MG63 (cell line): ENCODE results near the gene USP47. TPM values are rescaled to one million over a fixed set of nuclear protein-coding genes. Genes with fewer than 3 reads are reported as not detected.
"Not testable (repeated sequence)": the region's sequence is repeated elsewhere in the genome, so short reads cannot be mapped to it uniquely, and the experiment has no call there.

Experiments
- DNase-seq: peaks from one replicate; pipeline ENCODE4 v3.0.0-alpha.2; 2020
- H3K27me3 ChIP-seq: fragments of 250-450 bp; sonication (Bioruptor Pico); 2 replicates; pipeline ENCODE4 v1.5.1; 2020; ENCODE audit warnings: mild to moderate bottlenecking, moderate library complexity
- H3K36me3 ChIP-seq: fragments of 250-450 bp; sonication (Bioruptor Pico); 2 replicates; pipeline ENCODE4 v1.5.1; 2020; ENCODE audit warnings: mild to moderate bottlenecking, moderate library complexity
- H3K4me3 ChIP-seq: fragments of 250-450 bp; sonication (Bioruptor Pico); 2 replicates; pipeline ENCODE4 v1.5.1; 2020; ENCODE audit warnings: mild to moderate bottlenecking, moderate library complexity
- H3K9me3 ChIP-seq: fragments of 250-450 bp; sonication (Bioruptor Pico); 2 replicates; pipeline ENCODE4 v1.5.1; 2020; ENCODE audit warnings: mild to moderate bottlenecking, moderate library complexity
- total RNA-seq: library from RNA; depleted of rRNA; stranded (reverse); fragments of >200 nt; shearing (Covaris generic); gene quantifications from 2 replicates; pipeline ENCODE4 v1.2.3, GENCODE V29; 2014; ENCODE audit warnings: low replicate concordance

The USP47 gene
- total RNA-seq, 1 experiment from 2014 or later = 9.9 TPM

DNA sequence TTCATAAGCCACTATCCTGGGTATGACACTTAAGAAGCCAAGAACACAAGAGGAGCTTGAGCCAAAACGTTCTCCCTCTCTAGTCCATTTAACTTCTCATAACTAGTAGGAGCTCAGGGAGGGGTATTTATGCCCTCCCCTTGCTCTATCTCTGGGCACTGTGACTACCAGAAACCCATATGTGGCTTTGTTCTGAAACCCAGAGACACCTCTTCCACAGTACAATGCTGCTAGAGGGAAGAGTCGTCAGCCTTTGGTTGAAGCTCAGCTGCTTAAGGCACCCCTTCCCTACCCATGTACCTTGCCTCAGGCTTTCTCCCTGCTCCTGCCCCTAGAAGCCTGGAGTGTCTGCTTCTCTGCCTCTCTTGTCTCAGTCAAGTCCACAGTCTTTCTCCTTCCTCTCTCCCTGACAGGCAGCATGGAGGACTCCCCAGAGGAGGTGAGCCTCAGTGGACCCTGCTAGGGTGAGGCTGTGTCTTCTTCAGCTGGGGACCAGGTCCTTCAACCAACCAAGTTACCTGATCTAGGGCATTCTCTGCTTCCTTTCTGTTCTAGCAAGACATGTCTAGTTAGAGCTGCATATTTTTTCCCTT, 23.1 kb upstream of the USP47 start:
- DNase-seq = no peak
- Histone ChIP-seq H3K4me3 (no peak overlapping the region), H3K9me3 (no peaks in the 10 kb centered on the region), H3K36me3 (no peaks in the 10 kb centered on the region), H3K27me3 (no peaks in the 10 kb centered on the region)

DNA sequence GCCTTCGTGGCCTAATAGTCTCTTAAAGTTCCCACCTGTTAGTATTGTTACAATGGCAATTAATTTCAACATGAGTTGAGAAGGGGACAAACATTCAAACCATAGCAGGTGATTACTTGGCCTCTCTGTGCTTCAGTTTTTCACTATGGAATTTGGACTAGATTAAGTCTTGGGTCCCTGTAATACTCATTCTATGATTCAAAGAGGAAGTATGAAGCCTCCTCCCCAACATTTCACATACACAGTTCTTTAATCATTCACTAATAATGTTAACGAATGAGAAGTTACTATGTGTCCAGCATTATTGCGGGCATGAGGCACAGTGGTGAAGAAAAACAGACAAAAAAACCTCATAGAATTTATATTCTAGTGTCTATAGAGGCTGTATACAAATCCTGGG, 19.9 kb upstream of the USP47 start:
- Histone ChIP-seq H3K4me3 (no peak overlapping the region), H3K36me3 (no peaks in the 10 kb centered on the region), H3K27me3 (no peaks in the 10 kb centered on the region), H3K9me3 (peaks cover 1% of the 10 kb centered on the region; the same call in 1 of the 2 replicates)
- no peak for DNase-seq

- H3K27me3 ChIP-seq = no peaks in the 10 kb centered on the region
These were observed 18.8 kb upstream of the USP47 start for GRCh38 chr11:11822946-11823345.

DNA sequence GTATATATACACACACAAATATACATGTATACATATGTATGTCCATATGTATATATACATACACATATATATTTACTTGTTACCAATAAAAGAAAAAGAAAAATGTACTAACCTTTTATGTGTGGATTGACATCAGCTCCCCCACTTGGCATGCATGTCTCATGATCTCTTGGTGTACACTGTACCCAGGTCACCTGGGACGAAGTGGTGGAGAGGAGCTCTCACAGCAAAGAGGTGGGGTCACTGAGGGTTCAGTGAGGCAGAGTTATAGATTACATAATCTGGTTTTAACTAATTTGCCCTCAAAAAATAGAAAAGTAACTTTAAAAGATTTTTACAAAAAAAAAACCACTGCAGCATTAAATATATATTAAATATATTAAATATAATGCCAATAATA, 15.5 kb upstream of the USP47 start:
- peaks cover 4% of the 10 kb centered on the region; the same call in 1 of the 2 replicates for H3K9me3 ChIP-seq
- no peak overlapping the region for H3K4me3 ChIP-seq
- no peaks in the 10 kb centered on the region for H3K36me3 ChIP-seq
- DNase-seq = no peak
- H3K27me3 ChIP-seq = no peaks in the 10 kb centered on the region

More at GRCh38 chr11:11822946-11823345, 18.8 kb upstream of the USP47 start:
- H3K9me3 ChIP-seq = peaks cover 1% of the 10 kb centered on the region; the same call in 1 of the 2 replicates
- H3K36me3 ChIP-seq = no peaks in the 10 kb centered on the region
- DNase-seq = no peak
- no peak overlapping the region for H3K4me3 ChIP-seq

- H3K36me3 ChIP-seq = no peaks in the 10 kb centered on the region
- H3K4me3 ChIP-seq = no peak overlapping the region
- H3K27me3 ChIP-seq = no peaks in the 10 kb centered on the region
- H3K9me3 ChIP-seq = peaks cover 4% of the 10 kb centered on the region; the same call in 1 of the 2 replicates
- DNase-seq = no peak
These were observed 14.5 kb upstream of the USP47 start for GRCh38 chr11:11827272-11827671.

GRCh38 chr11:11831406-11831805, 10.4 kb upstream of the USP47 start:
- H3K27me3 ChIP-seq, DNase-seq, H3K9me3 ChIP-seq, H3K36me3 ChIP-seq, H3K4me3 ChIP-seq: not testable (repeated sequence)

DNA sequence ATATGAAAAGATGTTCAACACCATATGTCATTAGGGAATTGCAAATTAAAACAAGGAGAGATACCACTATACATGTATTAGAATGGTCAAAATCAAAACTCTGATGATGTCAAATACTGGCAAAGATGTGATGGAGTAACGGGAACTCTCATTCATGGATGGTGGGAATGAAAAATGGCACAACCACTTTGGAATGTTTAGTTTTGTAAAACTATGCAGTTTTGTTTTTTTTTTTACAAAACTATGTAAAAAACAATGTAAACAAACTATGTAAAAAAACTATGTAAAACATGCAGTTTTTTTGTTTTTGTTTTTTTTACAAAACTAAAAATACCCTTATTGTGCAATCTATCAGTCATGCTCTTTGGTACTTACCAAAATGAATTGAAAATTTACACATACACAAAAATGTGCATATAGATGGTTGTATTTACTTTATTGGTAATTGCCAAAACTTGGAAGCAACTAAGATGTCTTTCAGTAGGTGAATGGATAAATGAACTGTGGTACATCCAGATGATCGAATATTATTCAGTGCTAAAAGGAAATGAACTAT, 5.0 kb upstream of the USP47 start:
- H3K4me3 ChIP-seq = no peak overlapping the region
- H3K27me3 ChIP-seq = no peaks in the 10 kb centered on the region
- H3K36me3 ChIP-seq = no peaks in the 10 kb centered on the region
- no peak for DNase-seq
- no peaks in the 10 kb centered on the region for H3K9me3 ChIP-seq

DNA sequence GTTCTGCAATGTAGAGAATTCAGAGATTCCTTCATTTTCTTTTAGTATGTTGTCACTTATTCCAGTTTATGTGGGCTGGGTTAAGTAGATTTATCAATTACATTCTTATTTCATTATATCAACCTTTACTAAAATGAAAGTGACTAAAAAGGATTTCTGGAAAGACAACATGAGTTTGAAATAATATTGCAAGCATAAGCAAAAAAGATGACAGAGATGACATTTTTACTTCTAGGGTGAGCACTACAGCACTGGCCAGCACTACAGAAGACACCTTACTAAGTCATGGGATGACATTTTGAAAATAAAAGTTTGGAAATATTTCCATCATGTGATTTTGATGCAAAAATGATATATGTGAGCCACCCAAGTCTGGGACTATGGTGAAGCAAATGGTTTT, 2.1 kb upstream of the USP47 start:
- Histone ChIP-seq H3K27me3 (no peaks in the 10 kb centered on the region), H3K4me3 (no peak overlapping the region), H3K36me3 (no peaks in the 10 kb centered on the region; the same call in 1 of the 2 replicates), H3K9me3 (no peaks in the 10 kb centered on the region)
- no peak for DNase-seq

DNA sequence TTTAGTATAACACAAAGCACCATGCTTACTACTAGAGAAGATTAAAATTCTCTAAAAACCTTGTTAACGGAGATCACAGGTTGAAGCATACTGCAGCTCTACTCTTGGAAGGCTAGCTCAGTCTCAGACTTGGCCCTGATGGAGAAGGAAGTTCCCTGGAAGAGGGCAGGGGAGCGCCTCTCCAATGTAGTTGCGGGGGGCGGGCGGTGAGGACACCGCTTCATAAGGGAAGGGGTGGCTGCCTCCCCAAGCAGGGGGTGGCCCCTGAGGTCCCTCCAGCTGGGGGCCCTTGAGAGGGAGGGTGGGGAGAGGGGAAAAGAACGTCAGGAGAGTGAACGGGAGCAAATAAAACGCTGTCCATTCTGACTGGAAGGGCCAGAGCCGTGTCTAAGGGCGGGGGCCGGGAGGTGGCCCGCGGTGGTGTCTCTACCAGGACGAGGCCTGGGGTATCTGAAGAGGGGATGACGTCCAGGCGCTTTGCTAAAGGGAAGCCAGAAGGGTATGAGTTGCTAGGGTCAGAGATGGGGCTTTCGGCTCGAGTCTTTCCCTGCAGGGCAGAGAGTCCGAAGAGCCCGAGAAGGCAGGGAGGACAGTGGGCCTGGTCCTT, 553 bp upstream of the USP47 start:
- DNase-seq = peak; percentile 36
- H3K4me3 ChIP-seq = peak overlapping the region; percentile 87
- no peaks in the 10 kb centered on the region for H3K27me3 ChIP-seq
- H3K9me3 ChIP-seq = no peaks in the 10 kb centered on the region
- H3K36me3 ChIP-seq = no peaks in the 10 kb centered on the region; the same call in 1 of the 2 replicates

- peak overlapping the region; percentile 87 for H3K4me3 ChIP-seq
- no peaks in the 10 kb centered on the region; the same call in 1 of the 2 replicates for H3K36me3 ChIP-seq
- peak; percentile 58 for DNase-seq
- no peaks in the 10 kb centered on the region for H3K27me3 ChIP-seq
- H3K9me3 ChIP-seq = no peaks in the 10 kb centered on the region
These were observed 743 bp downstream of the USP47 start for GRCh38 chr11:11842421-11843008.

- H3K27me3 ChIP-seq = no peaks in the 10 kb centered on the region
- no peaks in the 10 kb centered on the region for H3K9me3 ChIP-seq
- no peak for DNase-seq
- H3K36me3 ChIP-seq = no peaks in the 10 kb centered on the region; the same call in 1 of the 2 replicates
- peak overlapping the region; percentile 87 for H3K4me3 ChIP-seq
These were observed 1.4 kb downstream of the USP47 start for GRCh38 chr11:11843211-11843621.

DNA sequence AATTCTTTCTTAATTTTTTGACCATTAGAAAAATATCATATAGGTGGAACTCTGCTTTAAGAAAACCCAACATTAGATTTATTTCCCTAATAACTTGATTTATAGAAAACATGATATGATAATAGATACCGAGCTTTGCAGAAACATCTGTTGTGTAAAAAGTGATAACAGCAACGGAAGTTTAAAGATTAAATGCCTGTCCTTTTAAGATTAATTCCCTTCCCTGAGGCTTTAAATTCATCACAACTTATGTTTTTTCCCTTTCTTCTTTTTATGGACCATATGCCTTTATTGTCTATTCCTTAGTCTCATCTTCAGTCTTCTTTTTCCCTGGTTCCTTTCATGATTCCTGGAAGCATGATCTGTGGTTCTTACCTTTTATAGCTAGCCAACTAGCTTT, 1.9 kb downstream of the USP47 start:
- DNase-seq = no peak
- Histone ChIP-seq H3K27me3 (no peaks in the 10 kb centered on the region), H3K36me3 (no peaks in the 10 kb centered on the region; the same call in 1 of the 2 replicates), H3K9me3 (no peaks in the 10 kb centered on the region), H3K4me3 (peak overlapping the region; percentile 87)

GRCh38 chr11:11844272-11844671, 2.5 kb downstream of the USP47 start:
- no peak for DNase-seq

GRCh38 chr11:11845071-11845470, 3.3 kb downstream of the USP47 start:
- DNase-seq = no peak
- Histone ChIP-seq H3K4me3 (no peak overlapping the region), H3K9me3 (no peaks in the 10 kb centered on the region), H3K36me3 (no peaks in the 10 kb centered on the region; the same call in 1 of the 2 replicates), H3K27me3 (no peaks in the 10 kb centered on the region)

More at GRCh38 chr11:11844272-11844671, 2.5 kb downstream of the USP47 start:
- Histone ChIP-seq H3K27me3 (no peaks in the 10 kb centered on the region), H3K9me3 (no peaks in the 10 kb centered on the region), H3K36me3 (no peaks in the 10 kb centered on the region; the same call in 1 of the 2 replicates), H3K4me3 (peak overlapping the region; percentile 87)

DNA sequence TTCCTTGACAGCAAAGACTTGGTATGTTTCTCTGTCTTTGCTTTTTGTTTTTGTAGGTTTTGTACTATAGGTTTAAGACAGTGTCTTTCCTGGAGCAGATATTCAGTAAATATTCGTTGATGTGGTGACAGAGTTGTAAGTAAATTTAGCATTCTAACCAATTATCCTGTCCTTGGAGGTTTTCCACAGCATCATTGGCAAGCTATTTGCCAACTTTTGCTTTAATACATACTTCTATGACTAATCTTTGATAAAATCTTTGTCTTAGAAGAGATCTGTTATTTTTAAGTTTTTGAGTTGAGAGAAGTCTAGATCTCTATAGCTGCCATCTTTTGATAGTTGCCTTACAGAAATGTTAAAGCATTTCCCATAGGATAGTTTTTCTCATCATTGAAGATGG, 3.8 kb downstream of the USP47 start:
- H3K4me3 ChIP-seq = no peak overlapping the region

GRCh38 chr11:11847082-11847481, 5.3 kb downstream of the USP47 start:
- DNase-seq = no peak
- no peaks in the 10 kb centered on the region for H3K27me3 ChIP-seq
- H3K9me3 ChIP-seq = no peaks in the 10 kb centered on the region
- no peak overlapping the region for H3K4me3 ChIP-seq
- H3K36me3 ChIP-seq = no peaks in the 10 kb centered on the region; the same call in 1 of the 2 replicates

More for the DNA sequence above, 3.8 kb downstream of the USP47 start:
- Histone ChIP-seq H3K27me3 (no peaks in the 10 kb centered on the region), H3K36me3 (no peaks in the 10 kb centered on the region; the same call in 1 of the 2 replicates), H3K9me3 (no peaks in the 10 kb centered on the region)
- no peak for DNase-seq
